ENCODE measurements around the gene PLOD1.
"Not testable (repeated sequence)": the region's sequence is repeated elsewhere in the genome, so short reads cannot be mapped to it uniquely, and the experiment has no call there.

The PLOD1 gene
- 91.1 to 250 (median 148) reads per million in 17 experiments for total RNA-seq

DNA sequence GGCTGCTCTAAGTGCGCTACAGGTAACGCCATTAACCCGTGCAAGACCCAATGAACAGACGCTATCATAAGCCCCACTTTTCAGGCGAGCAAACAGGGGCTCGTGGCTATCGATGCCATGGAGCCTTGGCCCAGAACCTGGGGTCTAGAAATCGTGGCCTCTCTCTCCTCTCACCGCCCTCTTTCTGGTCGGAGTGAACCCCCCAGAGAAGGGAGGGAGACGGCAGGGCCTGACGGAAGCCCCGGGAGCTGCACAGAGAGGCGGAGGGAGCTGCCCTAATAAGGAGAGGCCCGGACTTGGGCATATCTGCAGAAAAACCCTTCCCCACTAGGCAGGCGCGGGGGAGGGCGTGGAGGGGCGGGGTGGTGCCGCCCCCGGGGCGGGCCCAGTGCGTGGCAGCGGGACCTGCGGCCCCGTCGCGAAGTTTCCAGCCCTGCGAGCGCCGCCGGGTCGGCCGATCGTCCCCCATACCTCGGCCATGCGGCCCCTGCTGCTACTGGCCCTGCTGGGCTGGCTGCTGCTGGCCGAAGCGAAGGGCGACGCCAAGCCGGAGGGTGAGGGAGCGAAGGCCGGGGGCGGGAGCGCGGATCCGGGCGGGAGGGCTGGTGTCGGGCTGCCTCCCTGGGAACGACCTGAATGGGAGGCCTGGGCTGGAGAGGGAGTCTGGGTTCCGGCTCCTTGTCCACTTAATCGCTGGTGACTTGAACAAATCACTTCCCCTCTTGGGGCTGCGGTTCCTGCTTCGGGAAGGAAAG, at the start of gene PLOD1:
PLOD1 (plus strand) TSS at position 416 of the 755 bp plus-strand sequence; CDS start at position 479, 63 bp downstream.
- DNase-seq: peak; percentile 88 to 96 (median 94)

DNA sequence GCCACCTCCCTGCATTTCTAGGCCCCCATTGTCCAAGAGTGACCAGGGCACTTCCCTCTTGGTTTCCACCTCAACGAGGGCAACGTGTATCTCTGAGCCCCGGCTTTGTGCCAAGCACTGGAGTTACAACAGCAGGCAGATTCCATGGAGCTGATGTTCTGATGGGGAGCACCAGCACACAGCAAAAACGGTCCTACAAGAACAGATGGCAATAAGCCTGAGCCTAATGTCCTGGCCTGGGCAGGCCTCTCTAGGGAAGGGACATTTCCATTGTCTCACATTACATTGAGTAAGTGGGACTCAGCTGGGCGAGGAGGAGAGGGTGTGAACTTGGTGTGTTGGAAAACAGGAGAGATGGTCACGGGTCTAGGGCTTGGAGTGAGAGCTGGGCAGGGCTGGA, 48.6 kb upstream of the PLOD1 start:
- no peak for DNase-seq

DNA sequence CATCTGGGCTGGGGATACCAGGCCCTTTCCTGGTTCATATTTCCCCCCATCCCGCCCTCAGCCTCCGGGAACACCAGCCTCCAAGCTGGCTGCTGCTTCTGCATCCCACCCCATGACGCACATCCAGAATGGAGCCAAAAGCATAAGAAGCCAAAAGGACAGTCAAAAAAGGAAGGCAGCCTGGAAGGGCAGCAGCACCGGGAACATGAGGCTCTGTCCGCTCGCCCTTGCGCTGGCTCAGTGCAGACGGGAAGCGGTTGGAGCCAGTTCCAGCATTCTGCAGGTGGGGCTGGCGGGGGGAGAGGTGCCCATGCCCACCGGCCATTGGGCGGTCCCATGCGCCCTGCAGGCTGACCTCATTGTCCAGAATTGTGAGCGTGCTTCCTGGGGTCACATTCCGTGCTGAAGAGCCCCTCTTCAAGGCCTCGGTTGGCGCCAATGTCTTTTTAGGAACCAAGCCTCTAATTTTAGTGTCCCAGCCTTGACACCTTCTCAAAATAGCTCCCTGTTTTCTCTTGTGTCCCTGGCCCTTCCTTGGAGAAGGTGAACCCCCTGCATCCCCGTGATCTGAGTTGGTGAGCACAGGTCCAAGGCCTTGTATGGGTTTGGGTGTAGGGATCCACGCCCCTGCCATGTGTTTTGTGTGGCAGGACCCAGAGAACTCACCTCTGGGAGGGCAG, 47.4 kb upstream of the PLOD1 start:
- DNase-seq: no peak

DNA sequence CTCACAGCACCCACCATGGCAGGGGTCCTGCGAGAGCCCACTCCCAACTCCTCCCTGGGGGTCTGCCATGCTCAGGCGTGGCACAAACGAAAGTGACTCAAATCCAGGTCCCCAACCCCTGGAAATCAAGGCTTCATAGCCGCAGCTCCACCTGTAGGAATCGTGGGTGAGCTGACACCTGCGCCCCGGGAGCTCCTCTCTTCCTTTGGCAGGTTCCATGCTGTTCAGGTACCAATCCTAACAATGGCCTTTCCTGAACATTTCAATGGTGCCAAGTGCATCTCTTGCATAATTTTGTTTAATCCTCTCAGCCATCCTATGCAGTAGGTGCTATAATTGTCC, 46.9 kb upstream of the PLOD1 start:
- no peak for DNase-seq

DNA sequence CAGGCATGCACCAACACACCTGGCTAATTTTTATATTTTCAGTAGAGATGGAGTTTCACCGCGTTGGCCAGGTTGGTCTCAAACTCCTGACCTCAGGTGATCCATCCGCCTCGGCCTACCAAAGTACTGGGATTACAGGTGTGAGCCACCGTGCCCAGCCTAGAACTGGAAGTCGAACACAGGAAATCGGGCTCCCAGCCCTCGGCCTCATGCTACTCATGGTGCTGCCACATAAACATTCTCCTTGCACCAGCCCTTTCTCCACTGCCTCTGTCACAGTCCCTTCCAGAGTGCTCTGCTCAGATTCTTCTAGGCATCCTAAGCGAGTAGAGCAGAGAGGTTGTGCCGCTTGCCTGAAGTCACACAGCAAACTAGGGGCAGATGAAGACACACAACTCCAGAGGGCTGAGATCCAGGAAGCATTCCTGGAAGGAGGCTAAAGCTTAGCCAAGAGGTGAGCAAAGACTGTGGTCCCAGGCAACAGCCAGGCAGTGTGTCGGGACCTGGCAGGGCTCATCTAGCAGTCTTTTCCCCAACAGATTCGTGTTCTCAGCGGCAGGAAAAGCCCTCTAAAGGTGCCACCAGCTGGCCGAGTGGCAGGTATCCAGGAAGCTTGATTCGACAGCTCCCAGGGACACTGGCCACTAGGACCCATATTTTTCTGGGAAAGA, 46.2 kb upstream of the PLOD1 start:
- DNase-seq: no peak

DNA sequence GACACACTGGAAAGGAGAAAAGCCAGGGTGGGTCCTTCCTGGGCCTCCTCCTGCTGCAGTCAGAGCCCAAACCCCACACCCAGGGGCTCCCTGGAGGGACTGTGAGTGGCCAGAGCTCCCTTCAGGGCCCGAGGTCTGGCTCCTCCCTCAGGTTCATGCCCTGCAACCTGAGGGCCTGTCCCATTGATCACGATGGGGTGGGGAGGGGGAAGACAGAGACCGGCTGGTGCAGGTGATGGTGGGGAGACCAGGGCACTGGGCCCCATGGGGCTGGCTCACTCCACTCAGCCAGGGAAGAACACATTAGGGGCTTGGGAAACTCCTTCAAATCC, 45.7 kb upstream of the PLOD1 start:
- DNase-seq: no peak

DNA sequence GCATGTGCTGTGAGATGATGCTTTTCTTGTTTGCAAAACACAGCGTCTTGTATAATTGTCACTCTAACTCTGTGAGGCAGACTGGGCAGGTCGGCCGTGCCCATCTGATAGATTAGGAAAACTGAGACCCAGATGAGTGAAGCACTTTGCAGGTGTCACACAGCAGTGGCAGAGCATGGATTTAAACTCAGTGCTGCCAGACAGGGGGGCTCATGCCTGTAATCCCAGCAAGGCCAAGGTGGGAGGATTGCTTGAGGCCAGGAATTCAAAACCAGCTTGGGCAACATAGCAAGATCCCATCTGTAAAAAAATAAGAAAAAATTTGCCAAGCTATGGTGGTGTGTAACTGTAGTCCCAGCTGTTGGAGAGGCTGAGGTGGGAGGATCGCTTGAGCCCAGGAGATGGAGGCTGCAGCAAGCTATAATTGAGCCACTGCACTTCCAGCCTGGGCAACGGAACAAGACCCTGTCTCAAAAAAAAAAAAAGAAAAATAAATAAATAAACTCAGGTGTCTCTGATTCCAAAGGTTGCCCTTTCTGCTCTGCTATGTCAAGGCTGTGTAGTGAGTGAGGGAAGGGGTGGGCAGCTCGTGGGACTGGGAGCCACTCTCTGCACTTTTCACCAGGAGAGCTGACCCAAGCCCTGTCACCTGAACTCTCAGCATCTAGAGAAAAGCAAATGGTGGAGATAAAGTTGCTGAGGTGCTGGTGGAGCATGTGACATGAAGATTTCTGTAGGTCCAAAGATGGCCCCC, 42.9 kb upstream of the PLOD1 start:
- DNase-seq: no peak

DNA sequence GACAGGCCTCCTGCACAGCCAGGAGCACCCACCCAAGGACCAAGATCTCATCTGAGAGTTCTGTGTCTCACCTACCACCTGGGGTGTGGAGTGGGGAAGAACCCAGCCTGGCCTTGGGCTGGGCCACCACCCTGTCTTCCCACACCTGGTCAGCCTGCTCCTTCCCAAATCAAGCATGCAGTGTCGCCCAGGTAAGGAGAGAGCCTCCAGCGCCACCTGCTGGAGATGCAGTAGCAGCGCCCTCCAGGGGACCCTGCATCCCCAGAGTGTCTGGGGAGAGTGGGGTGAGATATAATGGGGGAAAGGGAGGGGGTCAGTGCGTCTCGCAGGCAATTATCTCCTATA, 40.6 kb upstream of the PLOD1 start:
- peak; percentile 56 to 80 (median 68) for DNase-seq

DNA sequence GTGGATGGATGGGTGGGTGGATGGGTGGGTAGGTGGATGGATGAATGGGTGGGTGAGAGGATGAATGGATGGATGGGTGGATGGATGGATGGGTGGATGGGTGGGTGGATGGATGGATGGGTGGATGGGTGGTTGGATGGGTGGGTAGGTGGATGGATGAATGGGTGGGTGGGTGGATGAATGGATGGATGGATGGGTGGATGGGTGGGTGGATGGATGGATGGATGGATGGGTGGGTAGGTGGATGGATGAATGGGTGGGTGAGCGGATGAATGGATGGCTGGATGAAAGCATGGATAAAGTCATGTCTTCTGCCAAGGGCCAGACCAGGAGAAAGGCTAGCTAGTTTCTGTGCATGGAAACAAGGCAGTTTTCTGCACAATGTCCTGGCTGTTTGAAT, 40.0 kb upstream of the PLOD1 start:
- not testable (repeated sequence) for DNase-seq

DNA sequence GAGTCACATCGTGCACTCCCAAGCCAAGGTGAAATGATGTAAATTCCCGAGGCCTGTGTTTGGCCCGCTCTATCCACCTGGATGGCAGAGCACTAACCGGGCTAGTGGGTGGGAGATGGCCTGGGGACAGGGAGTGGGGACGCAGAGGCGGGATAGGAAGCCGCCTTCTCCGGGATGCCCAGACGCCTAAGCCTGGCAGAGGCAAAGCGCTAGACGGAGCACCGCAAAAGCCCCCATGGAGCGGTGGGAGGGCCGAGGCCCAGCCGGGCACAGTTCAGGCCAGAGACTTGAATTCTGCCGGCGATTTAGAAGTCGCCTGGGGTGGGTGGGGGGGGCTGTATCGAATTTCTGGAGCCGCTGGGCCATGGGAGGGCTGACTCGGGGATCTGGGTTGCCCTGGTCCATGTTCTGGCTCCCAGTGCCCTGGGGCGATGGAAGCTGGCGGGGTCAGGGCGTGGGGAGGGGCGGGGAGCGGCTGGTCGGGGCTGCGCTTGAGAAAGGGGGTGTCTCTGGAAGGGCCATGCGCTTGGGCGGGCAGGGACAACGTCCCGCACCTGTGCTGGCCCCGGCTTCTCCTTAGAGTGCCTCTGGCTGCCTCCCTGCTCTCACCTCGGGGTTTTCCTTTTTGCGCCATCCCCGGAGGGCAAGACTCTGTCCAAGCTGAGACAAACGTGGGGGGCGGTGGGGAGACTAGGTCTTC, 36.3 kb upstream of the PLOD1 start:
- DNase-seq: no peak

DNA sequence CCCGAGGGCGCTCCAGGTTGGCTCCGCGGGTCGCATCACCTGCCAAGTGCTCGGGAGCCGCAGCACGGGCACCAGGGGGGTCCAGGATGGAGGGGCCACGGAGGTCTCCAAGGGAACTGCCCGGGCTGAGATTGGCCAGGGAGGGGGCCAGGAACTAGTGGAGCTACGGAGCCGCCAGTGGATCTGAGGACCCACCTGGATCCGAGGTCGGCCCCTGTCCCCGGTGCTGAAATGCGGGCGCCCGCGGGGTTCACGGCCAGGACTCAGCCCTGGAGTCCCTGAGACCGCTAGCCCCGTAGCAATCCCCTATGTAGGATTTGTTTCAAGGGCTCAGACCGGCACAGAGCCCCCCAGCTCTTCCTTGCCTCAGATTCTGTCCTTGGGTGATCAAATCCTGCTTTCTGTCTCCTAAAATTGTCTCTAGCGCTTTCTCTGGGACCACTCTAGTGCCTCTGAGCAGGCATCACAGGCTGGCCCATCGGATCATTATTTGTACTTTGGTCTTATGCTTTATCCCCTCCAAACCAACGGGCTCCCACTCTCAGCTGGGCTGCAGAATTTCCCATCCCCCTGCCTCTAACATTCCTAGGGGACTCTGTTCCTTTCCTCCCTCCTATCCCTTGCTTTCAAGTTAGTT, 35.6 kb upstream of the PLOD1 start:
- peak in 1 of 4 experiments; percentile 39 for DNase-seq

DNA sequence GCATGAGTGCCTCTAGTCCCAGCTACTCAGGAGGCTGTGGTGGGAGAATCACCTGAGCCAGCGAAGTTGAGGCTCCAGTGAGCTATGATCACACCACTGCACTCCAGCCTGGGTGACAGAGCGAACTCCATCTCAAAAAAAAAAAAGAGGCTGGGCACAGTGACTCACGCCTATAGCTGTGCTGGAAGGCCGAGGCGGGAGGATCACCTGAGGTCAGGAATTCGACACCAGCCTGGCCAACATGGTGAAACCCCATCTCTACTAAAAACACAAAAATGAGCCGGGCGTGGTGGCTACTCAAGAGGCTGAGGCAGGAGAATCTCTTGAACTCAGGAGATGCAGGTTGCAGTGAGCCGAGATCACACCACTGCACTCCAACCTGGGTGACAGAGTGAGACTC, 33.1 kb upstream of the PLOD1 start:
- DNase-seq: not testable (repeated sequence)

DNA sequence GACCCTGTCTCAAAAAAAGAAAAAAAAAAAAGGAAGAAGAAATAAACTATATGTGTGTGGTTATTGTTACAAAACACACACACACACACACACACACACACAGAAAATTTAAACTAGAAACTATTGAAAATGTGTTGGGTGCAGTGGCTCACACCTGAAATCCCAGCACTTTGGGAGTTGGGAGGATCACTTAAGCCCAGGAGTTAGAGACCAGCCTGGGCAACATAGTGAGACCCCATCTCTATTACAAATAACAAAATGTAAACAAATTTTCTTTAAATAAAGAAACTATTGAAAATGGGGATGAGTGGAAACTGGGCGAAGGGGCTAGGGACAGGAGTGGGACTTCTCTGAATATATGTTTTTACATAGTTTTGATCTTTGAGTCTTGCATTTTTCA, 31.3 kb upstream of the PLOD1 start:
- DNase-seq: no peak

DNA sequence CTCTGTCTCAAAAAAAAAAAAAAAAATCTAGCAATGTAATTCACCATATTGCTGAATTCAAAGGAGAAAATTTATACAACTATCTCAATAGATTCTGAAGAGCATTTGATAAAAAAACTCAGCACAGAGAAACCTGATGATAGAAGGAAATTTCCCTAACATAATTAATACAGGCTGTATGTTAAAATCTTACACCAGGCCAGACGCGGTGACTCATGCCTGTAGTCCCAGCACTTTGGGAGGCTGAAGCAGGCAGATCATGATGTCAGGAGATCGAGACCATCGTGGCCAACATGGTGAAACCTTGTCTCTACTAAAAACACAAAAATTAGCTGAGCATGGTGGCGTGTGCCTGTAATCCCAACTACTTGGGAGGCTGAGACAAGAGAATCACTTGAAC, 30.4 kb upstream of the PLOD1 start:
- not testable (repeated sequence) for DNase-seq

DNA sequence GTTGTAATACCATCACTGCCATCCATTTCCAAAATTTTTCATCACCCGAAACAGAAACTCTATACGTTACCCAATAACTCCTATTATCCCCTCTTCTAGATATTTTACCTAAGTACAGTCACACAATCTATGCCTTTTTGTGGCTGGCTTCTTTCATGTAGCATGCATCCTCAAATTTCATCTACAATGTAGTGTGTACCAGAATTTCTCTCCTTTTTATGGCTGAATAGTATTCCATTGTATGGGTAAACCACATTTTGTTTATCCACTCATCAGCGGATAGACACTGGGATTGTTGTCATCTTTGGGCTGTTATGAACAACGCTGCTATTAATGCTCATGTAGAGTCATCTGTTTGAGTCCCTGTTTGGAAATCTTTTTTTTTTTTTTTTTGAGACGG, 29.5 kb upstream of the PLOD1 start:
- DNase-seq: no peak

DNA sequence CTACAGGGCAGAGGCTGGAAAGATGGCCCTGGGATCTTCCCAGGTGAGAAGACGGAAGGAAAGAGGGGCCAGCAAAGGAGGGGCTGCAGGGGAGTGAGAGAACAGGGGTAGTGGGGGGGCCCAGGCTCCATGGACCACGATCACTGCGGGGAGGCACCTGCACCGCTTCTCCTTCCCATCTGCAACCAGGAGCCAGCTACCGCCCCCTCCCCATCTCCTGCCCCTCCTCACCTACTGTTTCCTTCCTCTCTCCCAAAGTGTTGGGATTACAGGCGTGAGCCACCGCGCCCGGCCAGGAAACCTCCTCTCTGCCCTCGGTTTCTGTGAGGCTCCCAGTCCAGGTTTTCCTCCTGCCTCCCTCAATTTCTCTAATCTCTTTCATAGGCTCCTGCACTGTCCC, 27.6 kb upstream of the PLOD1 start:
- DNase-seq: no peak

DNA sequence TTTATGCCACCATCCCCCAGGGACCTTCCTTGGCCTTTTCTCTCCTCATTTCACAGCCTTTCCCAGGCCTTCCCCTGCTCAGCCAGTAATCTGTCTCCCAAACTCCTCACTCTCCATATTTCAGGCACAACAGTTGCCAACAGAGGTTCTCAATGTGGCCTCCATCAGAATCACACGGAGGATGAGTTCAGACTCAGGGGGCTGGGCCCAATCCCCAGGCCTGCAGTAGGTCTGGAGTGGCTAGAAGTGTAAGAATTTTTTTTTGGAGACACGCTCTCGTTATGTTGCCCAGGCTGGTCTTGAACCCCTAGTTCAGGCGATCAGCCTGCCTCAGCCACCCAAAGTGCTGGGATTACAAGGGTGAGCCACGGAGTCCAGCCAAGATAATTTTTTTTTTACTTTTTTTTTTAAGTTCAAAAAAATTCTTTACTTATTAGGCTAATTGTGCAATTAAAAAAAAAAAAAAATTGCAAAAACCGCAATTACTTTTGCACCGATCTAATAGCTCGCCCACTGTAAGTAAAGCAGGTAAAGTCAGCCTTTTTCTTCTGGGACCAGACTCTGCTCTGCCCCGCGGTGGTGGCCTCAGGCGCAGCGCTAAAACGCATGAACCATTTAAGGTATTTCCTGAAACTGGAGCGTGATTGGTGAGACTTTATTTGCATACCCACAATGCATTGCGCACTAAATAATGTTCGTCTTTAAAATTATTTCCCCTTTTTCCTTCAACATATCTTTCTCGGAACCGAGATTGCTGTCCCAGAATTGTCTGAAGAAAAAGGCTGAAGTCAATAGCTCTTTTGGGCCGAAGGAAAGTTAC, 27.0 kb upstream of the PLOD1 start:
- DNase-seq: peak; percentile 94 to 97 (median 97)

DNA sequence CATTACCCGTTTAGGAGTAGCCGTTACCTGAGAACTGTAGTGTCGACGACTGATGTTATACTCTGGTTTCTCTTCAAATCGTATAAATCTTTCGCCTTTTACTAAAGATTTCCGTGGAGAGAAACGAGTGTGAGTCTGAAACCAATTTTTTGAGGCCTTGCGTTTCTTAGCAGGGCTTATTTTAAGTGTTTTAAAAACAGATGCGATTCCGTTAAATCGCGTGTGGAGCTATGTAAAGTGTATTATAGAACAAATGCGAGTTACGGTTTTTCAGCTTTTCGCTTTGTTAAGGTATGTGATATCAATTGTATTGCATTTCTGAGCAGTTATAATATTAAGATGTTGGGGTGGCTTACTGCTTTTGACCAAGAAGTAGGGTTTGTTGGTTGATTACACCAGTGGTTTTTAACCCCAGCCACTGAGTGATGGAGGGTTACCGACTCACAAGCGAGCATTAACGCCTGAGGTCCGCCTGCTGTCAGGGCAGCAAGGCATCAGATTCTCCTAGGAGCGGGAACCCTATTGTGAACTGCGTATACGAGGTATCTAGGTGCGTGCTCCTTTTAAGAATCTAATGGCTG, 26.3 kb upstream of the PLOD1 start:
- peak; percentile 90 to 97 (median 94) for DNase-seq

DNA sequence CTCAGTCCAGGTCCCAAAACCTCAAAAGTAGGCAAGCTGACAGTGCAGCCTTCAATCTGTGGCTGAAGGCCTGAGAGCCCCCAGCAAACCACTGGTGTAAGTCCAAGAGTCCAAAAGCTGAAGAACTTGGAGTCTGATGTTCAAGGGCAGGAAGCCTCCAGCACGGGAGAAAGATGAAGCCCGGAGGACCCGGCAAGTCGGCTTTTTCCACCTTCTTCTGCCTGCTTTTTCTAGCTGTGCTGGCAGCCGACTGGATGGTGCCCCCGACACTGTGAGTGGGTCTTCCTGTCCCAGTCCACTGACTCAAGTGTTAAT, 23.6 kb upstream of the PLOD1 start:
- not testable (repeated sequence) for DNase-seq

DNA sequence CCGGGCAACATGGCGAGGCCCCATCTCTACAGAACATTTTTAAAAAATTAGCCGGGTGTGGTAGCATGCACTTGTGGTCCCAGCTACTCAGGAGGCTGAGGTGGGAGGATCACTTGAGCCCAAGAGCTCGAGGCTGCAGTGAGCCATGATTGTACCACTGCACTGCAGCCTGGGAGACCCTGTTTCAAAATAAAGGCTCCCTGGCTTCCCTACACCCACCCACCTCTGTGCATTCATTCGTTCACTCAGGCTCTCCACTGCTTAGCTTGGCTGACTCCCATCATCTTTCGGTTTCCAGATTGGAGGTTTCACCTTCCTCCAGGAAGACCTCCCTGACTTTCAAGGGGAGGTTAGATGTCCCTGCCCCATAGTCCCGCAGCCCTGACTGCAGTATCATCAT, 22.5 kb upstream of the PLOD1 start:
- DNase-seq: no peak

Measured in suppressor macrophage (primary cell).